Bronchial epithelial cell (primary cell): ENCODE measurements around the gene DGKI. TPM values are rescaled to one million over a fixed set of nuclear protein-coding genes. Genes with fewer than 3 reads are reported as not detected.

Experiments
- DNase-seq: peaks from one replicate; pipeline ENCODE4 v3.0.0-alpha.2; 2010; ENCODE audit warnings: low read depth
- FAIRE-seq: peaks from 2 replicates; lab custom pipeline; 2011; peaks lifted over from hg19 to GRCh38; lab: Jason Lieb, UNC
- H3K27me3 ChIP-seq: 2 replicates; pipeline ENCODE4 v1.5.1; 2011; ENCODE audit warnings: low read length; ENCODE audit not compliant: control insufficient read depth, insufficient read depth
- H3K36me3 ChIP-seq: 2 replicates; pipeline ENCODE4 v1.5.1; 2011; ENCODE audit warnings: low read length; ENCODE audit not compliant: control insufficient read depth, insufficient read depth
- H3K4me3 ChIP-seq: 2 replicates; pipeline ENCODE4 v1.5.1; 2011; ENCODE audit warnings: mild to moderate bottlenecking, low read depth, low read length, control low read depth
- CTCF ChIP-seq: IDR thresholded peaks from 2 replicates; pipeline ENCODE4 v1.5.1; 2011; ENCODE audit warnings: mild to moderate bottlenecking, moderate library complexity, low read length, control low read depth, inconsistent platforms; ENCODE audit not compliant: insufficient read depth, severe bottlenecking
- total RNA-seq: library from RNA; depleted of rRNA; stranded (reverse); fragments of >200 nt; gene quantifications from 2 replicates; pipeline ENCODE4 v1.2.1, GENCODE V29; 2014

The DGKI gene
- total RNA-seq, 1 donor from 2014 or later: under 0.01 TPM

- no peaks in the 10 kb centered on the region for H3K36me3 ChIP-seq
- FAIRE-seq: no peak
- TF ChIP-seq CTCF: no peak
- H3K4me3 ChIP-seq: no peak overlapping the region
- H3K27me3 ChIP-seq: no peaks in the 10 kb centered on the region
- no peak for DNase-seq
These were observed 172.0 kb downstream of the DGKI start for GRCh38 chr7:137674551-137675409.

- no peaks in the 10 kb centered on the region for H3K27me3 ChIP-seq
These were observed 172.7 kb downstream of the DGKI start for GRCh38 chr7:137674048-137674447.

GRCh38 chr7:137671920-137672319 is 174.9 kb downstream of the DGKI start:
- no peak overlapping the region for H3K4me3 ChIP-seq
- no peak for TF ChIP-seq CTCF
- no peaks in the 10 kb centered on the region for H3K27me3 ChIP-seq
- H3K36me3 ChIP-seq: no peaks in the 10 kb centered on the region
- FAIRE-seq (no peak), DNase-seq (no peak)

More at GRCh38 chr7:137674048-137674447, 172.7 kb downstream of the DGKI start:
- FAIRE-seq (no peak), DNase-seq (no peak)
- no peaks in the 10 kb centered on the region for H3K36me3 ChIP-seq
- no peak for TF ChIP-seq CTCF
- no peak overlapping the region for H3K4me3 ChIP-seq

- H3K36me3 ChIP-seq: no peaks in the 10 kb centered on the region
- no peak for FAIRE-seq
- no peak overlapping the region for H3K4me3 ChIP-seq
- H3K27me3 ChIP-seq: no peaks in the 10 kb centered on the region
- peak; percentile 88 for DNase-seq
- TF ChIP-seq CTCF: no peak
These were observed 176.3 kb downstream of the DGKI start for GRCh38 chr7:137670222-137671064.

- Histone ChIP-seq H3K27me3 (no peaks in the 10 kb centered on the region), H3K36me3 (no peaks in the 10 kb centered on the region), H3K4me3 (no peak overlapping the region)
- FAIRE-seq: no peak
- no peak for TF ChIP-seq CTCF
- DNase-seq: peak; percentile 79
These were observed 177.1 kb downstream of the DGKI start for GRCh38 chr7:137669706-137670105.
